ENCODE data around the gene KCNJ18.
"Not testable (repeated sequence)": the region's sequence is repeated elsewhere in the genome, so short reads cannot be mapped to it uniquely, and the experiment has no call there.

DNA sequence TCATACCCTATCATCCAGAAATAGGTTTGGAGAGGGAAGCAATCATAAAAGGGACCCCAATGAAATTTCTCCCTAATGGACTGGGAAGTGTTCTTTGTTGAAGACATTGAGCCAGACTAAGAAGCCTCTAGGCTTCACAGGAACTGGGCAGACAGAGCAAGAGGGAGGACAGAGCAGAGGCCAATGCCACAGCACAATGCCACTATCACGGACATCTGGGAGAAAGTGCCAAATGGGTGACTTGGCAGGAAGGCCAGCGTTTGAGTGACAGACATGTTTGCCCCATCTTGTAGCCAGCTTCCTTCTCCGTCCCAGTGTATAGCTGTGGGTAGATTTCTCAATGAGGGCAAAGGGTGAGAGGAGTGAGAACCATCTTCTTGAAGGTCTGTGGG is 16.6 kb upstream of the KCNJ18 start:
- TF ChIP-seq TAF1, POLR2A, POLR2AphosphoS5, SPI1 (IDR thresholded peaks at IDR 0.05; ENCODE audit: low read depth, low read length): not testable (repeated sequence)
